ENCODE results near the gene PIK3R5. TPM values are rescaled to one million over a fixed set of nuclear protein-coding genes. Genes with fewer than 3 reads are reported as not detected.

PIK3R5 gene
- polyA plus RNA-seq, 1 donor from 2014 or later, result not detected

- Histone ChIP-seq H3F3A (ENCODE audit: insufficient read depth, low read length, poor library complexity, severe bottlenecking) (no peaks in the 10 kb centered on the region), H2AFZ (ENCODE audit: low read depth, low read length) (no peak overlapping the region), H3K9me2 (ENCODE audit: insufficient read depth, low read length) (no peaks in the 10 kb centered on the region), H3K4me3 (ENCODE audit: low read length) (no peak overlapping the region), H3K36me3 (ENCODE audit: insufficient read depth, low read length) (no peaks in the 10 kb centered on the region), H3K9me3 (ENCODE audit: low read length) (no peaks in the 10 kb centered on the region), H3K4me2 (ENCODE audit: low read length) (no peak overlapping the region), H3K79me2 (replicated peaks; ENCODE audit: insufficient read depth, low read length) (no peaks in the 10 kb centered on the region), H3K27ac (ENCODE audit: low read length) (no peak overlapping the region), H3K9ac (ENCODE audit: low read length) (no peak overlapping the region), H3K27me3 (ENCODE audit: insufficient read depth, low read depth, low read length) (no peaks in the 10 kb centered on the region), H4K20me1 (ENCODE audit: insufficient read depth) (no peaks in the 10 kb centered on the region)
- no peak for TF ChIP-seq EZH2 (IDR thresholded peaks at IDR 0.05; ENCODE audit: borderline replicate concordance, insufficient read depth, low read length, poor library complexity, severe bottlenecking)
- no peak for TF ChIP-seq TAF1 (IDR thresholded peaks at IDR 0.05; ENCODE audit: low read depth)
- no peak for TF ChIP-seq EP300 (conservative IDR thresholded peaks at IDR 0.05; ENCODE audit: poor library complexity, severe bottlenecking)
- TF ChIP-seq, protein P1, sequence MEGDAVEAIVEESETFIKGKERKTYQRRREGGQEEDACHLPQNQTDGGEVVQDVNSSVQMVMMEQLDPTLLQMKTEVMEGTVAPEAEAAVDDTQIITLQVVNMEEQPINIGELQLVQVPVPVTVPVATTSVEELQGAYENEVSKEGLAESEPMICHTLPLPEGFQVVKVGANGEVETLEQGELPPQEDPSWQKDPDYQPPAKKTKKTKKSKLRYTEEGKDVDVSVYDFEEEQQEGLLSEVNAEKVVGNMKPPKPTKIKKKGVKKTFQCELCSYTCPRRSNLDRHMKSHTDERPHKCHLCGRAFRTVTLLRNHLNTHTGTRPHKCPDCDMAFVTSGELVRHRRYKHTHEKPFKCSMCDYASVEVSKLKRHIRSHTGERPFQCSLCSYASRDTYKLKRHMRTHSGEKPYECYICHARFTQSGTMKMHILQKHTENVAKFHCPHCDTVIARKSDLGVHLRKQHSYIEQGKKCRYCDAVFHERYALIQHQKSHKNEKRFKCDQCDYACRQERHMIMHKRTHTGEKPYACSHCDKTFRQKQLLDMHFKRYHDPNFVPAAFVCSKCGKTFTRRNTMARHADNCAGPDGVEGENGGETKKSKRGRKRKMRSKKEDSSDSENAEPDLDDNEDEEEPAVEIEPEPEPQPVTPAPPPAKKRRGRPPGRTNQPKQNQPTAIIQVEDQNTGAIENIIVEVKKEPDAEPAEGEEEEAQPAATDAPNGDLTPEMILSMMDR (IDR thresholded peaks at IDR 0.05; ENCODE audit: poor library complexity, severe bottlenecking), result no peak
- no peak for TF ChIP-seq POLR2AphosphoS5 (IDR thresholded peaks at IDR 0.05)
- no peak for TF ChIP-seq RAD21 (conservative IDR thresholded peaks at IDR 0.05)
- TF ChIP-seq, protein P2, sequence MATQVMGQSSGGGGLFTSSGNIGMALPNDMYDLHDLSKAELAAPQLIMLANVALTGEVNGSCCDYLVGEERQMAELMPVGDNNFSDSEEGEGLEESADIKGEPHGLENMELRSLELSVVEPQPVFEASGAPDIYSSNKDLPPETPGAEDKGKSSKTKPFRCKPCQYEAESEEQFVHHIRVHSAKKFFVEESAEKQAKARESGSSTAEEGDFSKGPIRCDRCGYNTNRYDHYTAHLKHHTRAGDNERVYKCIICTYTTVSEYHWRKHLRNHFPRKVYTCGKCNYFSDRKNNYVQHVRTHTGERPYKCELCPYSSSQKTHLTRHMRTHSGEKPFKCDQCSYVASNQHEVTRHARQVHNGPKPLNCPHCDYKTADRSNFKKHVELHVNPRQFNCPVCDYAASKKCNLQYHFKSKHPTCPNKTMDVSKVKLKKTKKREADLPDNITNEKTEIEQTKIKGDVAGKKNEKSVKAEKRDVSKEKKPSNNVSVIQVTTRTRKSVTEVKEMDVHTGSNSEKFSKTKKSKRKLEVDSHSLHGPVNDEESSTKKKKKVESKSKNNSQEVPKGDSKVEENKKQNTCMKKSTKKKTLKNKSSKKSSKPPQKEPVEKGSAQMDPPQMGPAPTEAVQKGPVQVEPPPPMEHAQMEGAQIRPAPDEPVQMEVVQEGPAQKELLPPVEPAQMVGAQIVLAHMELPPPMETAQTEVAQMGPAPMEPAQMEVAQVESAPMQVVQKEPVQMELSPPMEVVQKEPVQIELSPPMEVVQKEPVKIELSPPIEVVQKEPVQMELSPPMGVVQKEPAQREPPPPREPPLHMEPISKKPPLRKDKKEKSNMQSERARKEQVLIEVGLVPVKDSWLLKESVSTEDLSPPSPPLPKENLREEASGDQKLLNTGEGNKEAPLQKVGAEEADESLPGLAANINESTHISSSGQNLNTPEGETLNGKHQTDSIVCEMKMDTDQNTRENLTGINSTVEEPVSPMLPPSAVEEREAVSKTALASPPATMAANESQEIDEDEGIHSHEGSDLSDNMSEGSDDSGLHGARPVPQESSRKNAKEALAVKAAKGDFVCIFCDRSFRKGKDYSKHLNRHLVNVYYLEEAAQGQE (IDR thresholded peaks at IDR 0.05; ENCODE audit: borderline replicate concordance), result no peak
- no peak for TF ChIP-seq SMC3 (conservative IDR thresholded peaks at IDR 0.05; ENCODE audit: poor library complexity)
- TF ChIP-seq MXI1 (conservative IDR thresholded peaks at IDR 0.05; ENCODE audit: poor library complexity, severe bottlenecking), result no peak
Measured at GRCh38 chr17:8935191-8935590, 30.3 kb downstream of the PIK3R5 start.

- no peak overlapping the region for H3K4me2 ChIP-seq (ENCODE audit: low read length)
- H3K4me3 ChIP-seq (ENCODE audit: low read length), result no peak overlapping the region
- H3K27me3 ChIP-seq (ENCODE audit: insufficient read depth, low read depth, low read length), result no peaks in the 10 kb centered on the region
- no peaks in the 10 kb centered on the region for H3K9me3 ChIP-seq (ENCODE audit: low read length)
- H3K27ac ChIP-seq (ENCODE audit: low read length), result no peak overlapping the region
- no peaks in the 10 kb centered on the region for H3K9me2 ChIP-seq (ENCODE audit: insufficient read depth, low read length)
- no peaks in the 10 kb centered on the region for H3K79me2 ChIP-seq (replicated peaks; ENCODE audit: insufficient read depth, low read length)
- no peaks in the 10 kb centered on the region for H3F3A ChIP-seq (ENCODE audit: insufficient read depth, low read length, poor library complexity, severe bottlenecking)
- H2AFZ ChIP-seq (ENCODE audit: low read depth, low read length), result no peak overlapping the region
- no peaks in the 10 kb centered on the region for H4K20me1 ChIP-seq (ENCODE audit: insufficient read depth)
- no peaks in the 10 kb centered on the region for H3K36me3 ChIP-seq (ENCODE audit: insufficient read depth, low read length)
- TF ChIP-seq MXI1 (conservative IDR thresholded peaks at IDR 0.05; ENCODE audit: poor library complexity, severe bottlenecking), result no peak
- no peak for TF ChIP-seq TAF1 (IDR thresholded peaks at IDR 0.05; ENCODE audit: low read depth)
- TF ChIP-seq, protein P1 (IDR thresholded peaks at IDR 0.05; ENCODE audit: poor library complexity, severe bottlenecking), result no peak
- TF ChIP-seq SMC3 (conservative IDR thresholded peaks at IDR 0.05; ENCODE audit: poor library complexity), result no peak
- no peak overlapping the region for H3K9ac ChIP-seq (ENCODE audit: low read length)
Measured at GRCh38 chr17:8934346-8934745, 31.2 kb downstream of the PIK3R5 start.

All from neural cell (in vitro differentiated cells).